Ramos (cell line): ENCODE data around the gene CNPY1.

Source experiments
- in situ Hi-C: fragments of 300-500 bp; cut with MboI; formaldehyde crosslinking; loops from one replicate; pipeline ENCODE4 v1.14.3; 2022; ENCODE audit warnings: low sequenced_read_pairs; ENCODE audit not compliant: unreplicated experiment

CNPY1 gene

GRCh38 chr7:155470686-155471638, 75.4 kb downstream of the CNPY1 start:
- in situ Hi-C loops, result no loop called here

GRCh38 chr7:155470186-155470487, 76.2 kb downstream of the CNPY1 start:
- in situ Hi-C loops, result no loop called here

GRCh38 chr7:155469311-155470185, 76.8 kb downstream of the CNPY1 start:
- in situ Hi-C loops, result no loop called here

- in situ Hi-C loops, result no loop called here
Measured at GRCh38 chr7:155468785-155469148, 77.6 kb downstream of the CNPY1 start.

- in situ Hi-C loops, result no loop called here
Measured at GRCh38 chr7:155467846-155468784, 78.2 kb downstream of the CNPY1 start.

GRCh38 chr7:155466814-155467733, 79.3 kb downstream of the CNPY1 start:
- in situ Hi-C loops, result no loop called here

- in situ Hi-C loops, result no loop called here
Measured at GRCh38 chr7:155466142-155466813, 80.1 kb downstream of the CNPY1 start.

GRCh38 chr7:155465761-155466141, 80.6 kb downstream of the CNPY1 start:
- in situ Hi-C loops, result no loop called here

GRCh38 chr7:155464948-155465739, 81.2 kb downstream of the CNPY1 start:
- in situ Hi-C loops, result no loop called here

- in situ Hi-C loops, result no loop called here
Measured at GRCh38 chr7:155464183-155464582, 82.2 kb downstream of the CNPY1 start.

GRCh38 chr7:155463114-155463811, 83.1 kb downstream of the CNPY1 start:
- in situ Hi-C loops, result no loop called here

GRCh38 chr7:155462163-155462735, 84.1 kb downstream of the CNPY1 start:
- in situ Hi-C loops, result no loop called here

- in situ Hi-C loops, result no loop called here
Measured at GRCh38 chr7:155461631-155462030, 84.7 kb downstream of the CNPY1 start.

GRCh38 chr7:155460926-155461613, 85.3 kb downstream of the CNPY1 start:
- in situ Hi-C loops, result no loop called here

- in situ Hi-C loops, result no loop called here
Measured at GRCh38 chr7:155459700-155460461, 86.5 kb downstream of the CNPY1 start.
